ENCODE results near the gene ADCK1.

Gene ADCK1

GRCh38 chr14:77799863-77800730 is at the start of gene ADCK1 (continued):
- peak; percentile 61; the same call in 1 of the 2 replicates for TF ChIP-seq ZBTB17 (tag by site-specific recombination; IDR thresholded peaks at IDR 0.05)
- no peak for TF ChIP-seq ZNF514 (tag by site-specific recombination; IDR thresholded peaks at IDR 0.05)
- no peak for TF ChIP-seq ZNF133 (tag by site-specific recombination; IDR thresholded peaks at IDR 0.05)
- no peak for TF ChIP-seq BCL11B (tag by site-specific recombination; IDR thresholded peaks at IDR 0.05; ENCODE audit: low read depth)
- no peak for TF ChIP-seq KLF10 (tag by site-specific recombination; IDR thresholded peaks at IDR 0.05)
- no peak for TF ChIP-seq PBX3 (CRISPR knock-in tag; IDR thresholded peaks at IDR 0.05)
- TF ChIP-seq ZNF521 (tag by site-specific recombination; IDR thresholded peaks at IDR 0.05): no peak
- no peak for TF ChIP-seq MZF1 (tag by site-specific recombination; IDR thresholded peaks at IDR 0.05; ENCODE audit: borderline replicate concordance)
- TF ChIP-seq, protein P1, sequence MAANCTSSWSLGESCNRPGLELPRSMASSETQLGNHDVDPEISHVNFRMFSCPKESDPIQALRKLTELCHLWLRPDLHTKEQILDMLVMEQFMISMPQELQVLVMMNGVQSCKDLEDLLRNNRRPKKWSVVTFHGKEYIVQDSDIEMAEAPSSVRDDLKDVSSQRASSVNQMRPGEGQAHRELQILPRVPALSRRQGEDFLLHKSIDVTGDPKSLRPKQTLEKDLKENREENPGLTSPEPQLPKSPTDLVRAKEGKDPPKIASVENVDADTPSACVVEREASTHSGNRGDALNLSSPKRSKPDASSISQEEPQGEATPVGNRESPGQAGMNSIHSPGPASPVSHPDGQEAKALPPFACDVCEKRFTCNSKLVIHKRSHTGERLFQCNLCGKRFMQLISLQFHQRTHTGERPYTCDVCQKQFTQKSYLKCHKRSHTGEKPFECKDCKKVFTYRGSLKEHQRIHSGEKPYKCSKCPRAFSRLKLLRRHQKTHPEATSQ (tag by site-specific recombination; IDR thresholded peaks at IDR 0.05): 0 out of 2 replicates have a peak, but pooled peaks have one; percentile 53
- TF ChIP-seq, protein P2, sequence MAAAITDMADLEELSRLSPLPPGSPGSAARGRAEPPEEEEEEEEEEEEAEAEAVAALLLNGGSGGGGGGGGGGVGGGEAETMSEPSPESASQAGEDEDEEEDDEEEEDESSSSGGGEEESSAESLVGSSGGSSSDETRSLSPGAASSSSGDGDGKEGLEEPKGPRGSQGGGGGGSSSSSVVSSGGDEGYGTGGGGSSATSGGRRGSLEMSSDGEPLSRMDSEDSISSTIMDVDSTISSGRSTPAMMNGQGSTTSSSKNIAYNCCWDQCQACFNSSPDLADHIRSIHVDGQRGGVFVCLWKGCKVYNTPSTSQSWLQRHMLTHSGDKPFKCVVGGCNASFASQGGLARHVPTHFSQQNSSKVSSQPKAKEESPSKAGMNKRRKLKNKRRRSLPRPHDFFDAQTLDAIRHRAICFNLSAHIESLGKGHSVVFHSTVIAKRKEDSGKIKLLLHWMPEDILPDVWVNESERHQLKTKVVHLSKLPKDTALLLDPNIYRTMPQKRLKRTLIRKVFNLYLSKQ (tag by site-specific recombination; IDR thresholded peaks at IDR 0.05; ENCODE audit: borderline replicate concordance): no peak
- TF ChIP-seq ZNF274 (IDR thresholded peaks at IDR 0.05; ENCODE audit: low read length): no peak
- TF ChIP-seq ZNF274 (tag by site-specific recombination; IDR thresholded peaks at IDR 0.05; ENCODE audit: borderline replicate concordance): no peak
- TF ChIP-seq ZBTB8A (tag by site-specific recombination; IDR thresholded peaks at IDR 0.05): 0 out of 2 replicates have a peak, but pooled peaks have one; percentile 25
- TF ChIP-seq GLI4 (tag by site-specific recombination; IDR thresholded peaks at IDR 0.05): no peak
- TF ChIP-seq ZNF302 (tag by site-specific recombination; IDR thresholded peaks at IDR 0.05; ENCODE audit: low read depth): no peak
- peak; percentile 98 for TF ChIP-seq ZNF335 (tag by site-specific recombination; conservative IDR thresholded peaks at IDR 0.05)
- TF ChIP-seq ZNF324 (tag by site-specific recombination; IDR thresholded peaks at IDR 0.05): no peak
- no peak for TF ChIP-seq ZNF785 (tag by site-specific recombination; IDR thresholded peaks at IDR 0.05)
- peak; percentile 20; the same call in 1 of the 2 replicates for TF ChIP-seq SP2 (tag by site-specific recombination; IDR thresholded peaks at IDR 0.05)
- TF ChIP-seq ZNF292 (tag by site-specific recombination; IDR thresholded peaks at IDR 0.05; ENCODE audit: borderline replicate concordance, low read depth): no peak
- TF ChIP-seq ZNF704 (tag by site-specific recombination; IDR thresholded peaks at IDR 0.05): peak; percentile 96
- no peak for TF ChIP-seq ZNF596 (tag by site-specific recombination; IDR thresholded peaks at IDR 0.05)
- TF ChIP-seq, protein P3, sequence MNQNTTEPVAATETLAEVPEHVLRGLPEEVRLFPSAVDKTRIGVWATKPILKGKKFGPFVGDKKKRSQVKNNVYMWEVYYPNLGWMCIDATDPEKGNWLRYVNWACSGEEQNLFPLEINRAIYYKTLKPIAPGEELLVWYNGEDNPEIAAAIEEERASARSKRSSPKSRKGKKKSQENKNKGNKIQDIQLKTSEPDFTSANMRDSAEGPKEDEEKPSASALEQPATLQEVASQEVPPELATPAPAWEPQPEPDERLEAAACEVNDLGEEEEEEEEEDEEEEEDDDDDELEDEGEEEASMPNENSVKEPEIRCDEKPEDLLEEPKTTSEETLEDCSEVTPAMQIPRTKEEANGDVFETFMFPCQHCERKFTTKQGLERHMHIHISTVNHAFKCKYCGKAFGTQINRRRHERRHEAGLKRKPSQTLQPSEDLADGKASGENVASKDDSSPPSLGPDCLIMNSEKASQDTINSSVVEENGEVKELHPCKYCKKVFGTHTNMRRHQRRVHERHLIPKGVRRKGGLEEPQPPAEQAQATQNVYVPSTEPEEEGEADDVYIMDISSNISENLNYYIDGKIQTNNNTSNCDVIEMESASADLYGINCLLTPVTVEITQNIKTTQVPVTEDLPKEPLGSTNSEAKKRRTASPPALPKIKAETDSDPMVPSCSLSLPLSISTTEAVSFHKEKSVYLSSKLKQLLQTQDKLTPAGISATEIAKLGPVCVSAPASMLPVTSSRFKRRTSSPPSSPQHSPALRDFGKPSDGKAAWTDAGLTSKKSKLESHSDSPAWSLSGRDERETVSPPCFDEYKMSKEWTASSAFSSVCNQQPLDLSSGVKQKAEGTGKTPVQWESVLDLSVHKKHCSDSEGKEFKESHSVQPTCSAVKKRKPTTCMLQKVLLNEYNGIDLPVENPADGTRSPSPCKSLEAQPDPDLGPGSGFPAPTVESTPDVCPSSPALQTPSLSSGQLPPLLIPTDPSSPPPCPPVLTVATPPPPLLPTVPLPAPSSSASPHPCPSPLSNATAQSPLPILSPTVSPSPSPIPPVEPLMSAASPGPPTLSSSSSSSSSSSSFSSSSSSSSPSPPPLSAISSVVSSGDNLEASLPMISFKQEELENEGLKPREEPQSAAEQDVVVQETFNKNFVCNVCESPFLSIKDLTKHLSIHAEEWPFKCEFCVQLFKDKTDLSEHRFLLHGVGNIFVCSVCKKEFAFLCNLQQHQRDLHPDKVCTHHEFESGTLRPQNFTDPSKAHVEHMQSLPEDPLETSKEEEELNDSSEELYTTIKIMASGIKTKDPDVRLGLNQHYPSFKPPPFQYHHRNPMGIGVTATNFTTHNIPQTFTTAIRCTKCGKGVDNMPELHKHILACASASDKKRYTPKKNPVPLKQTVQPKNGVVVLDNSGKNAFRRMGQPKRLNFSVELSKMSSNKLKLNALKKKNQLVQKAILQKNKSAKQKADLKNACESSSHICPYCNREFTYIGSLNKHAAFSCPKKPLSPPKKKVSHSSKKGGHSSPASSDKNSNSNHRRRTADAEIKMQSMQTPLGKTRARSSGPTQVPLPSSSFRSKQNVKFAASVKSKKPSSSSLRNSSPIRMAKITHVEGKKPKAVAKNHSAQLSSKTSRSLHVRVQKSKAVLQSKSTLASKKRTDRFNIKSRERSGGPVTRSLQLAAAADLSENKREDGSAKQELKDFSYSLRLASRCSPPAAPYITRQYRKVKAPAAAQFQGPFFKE (tag by site-specific recombination; IDR thresholded peaks at IDR 0.05; ENCODE audit: borderline replicate concordance): no peak
- no peak for TF ChIP-seq ZNF140 (tag by site-specific recombination; IDR thresholded peaks at IDR 0.05)
- TF ChIP-seq ZNF416 (tag by site-specific recombination; IDR thresholded peaks at IDR 0.05): no peak
- TF ChIP-seq ATF2 (tag by site-specific recombination; IDR thresholded peaks at IDR 0.05; ENCODE audit: low read depth): no peak
- no peak for TF ChIP-seq ZNF157 (tag by site-specific recombination; IDR thresholded peaks at IDR 0.05)

Data from HEK293 (cell line).